Dedifferentiated amniotic fluid mesenchymal stem cell (primary cell): ENCODE results near the gene OLIG1.

Experiments used
- DNase-seq: peaks from one replicate; pipeline ENCODE4 v3.0.0-alpha.2; 2016; ENCODE audit errors: extremely low spot score

Gene OLIG1

DNA sequence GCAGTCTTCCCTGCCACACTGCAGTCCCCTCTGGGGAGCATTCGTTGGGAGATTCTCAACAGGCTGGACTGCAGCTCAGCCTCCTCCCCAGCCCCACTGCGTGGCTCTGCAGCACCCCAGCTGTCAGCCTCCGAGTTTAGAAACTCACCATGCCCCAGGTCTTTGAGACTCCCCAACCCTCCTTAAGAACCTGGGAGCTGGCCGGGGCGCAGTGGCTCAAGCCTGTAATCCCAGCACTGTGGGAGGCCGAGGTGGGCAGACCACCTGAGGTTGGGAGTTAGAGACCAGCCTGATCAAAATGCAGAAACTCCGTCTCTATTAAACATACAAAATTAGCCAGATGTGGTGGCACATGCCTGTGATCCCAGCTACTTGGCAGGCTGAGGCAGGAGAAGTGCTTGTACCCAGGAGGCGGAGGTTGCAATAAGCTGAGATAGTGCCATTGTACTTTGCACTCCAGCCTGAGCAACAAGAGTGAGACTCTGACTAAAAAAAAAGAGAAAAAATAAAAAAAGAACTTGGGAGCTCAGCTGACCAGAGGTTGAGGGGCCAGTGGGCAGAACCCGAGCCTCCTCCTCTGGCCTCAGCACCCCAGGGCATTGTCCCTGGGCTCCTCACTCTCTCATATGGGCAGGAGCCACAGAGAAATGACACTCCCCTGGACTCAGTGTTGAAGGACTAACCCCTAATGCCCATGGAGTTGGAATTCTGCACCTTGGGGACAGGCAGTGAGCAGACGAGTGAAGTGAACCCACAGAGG, 38.6 kb upstream of the OLIG1 start:
- no peak for DNase-seq

DNA sequence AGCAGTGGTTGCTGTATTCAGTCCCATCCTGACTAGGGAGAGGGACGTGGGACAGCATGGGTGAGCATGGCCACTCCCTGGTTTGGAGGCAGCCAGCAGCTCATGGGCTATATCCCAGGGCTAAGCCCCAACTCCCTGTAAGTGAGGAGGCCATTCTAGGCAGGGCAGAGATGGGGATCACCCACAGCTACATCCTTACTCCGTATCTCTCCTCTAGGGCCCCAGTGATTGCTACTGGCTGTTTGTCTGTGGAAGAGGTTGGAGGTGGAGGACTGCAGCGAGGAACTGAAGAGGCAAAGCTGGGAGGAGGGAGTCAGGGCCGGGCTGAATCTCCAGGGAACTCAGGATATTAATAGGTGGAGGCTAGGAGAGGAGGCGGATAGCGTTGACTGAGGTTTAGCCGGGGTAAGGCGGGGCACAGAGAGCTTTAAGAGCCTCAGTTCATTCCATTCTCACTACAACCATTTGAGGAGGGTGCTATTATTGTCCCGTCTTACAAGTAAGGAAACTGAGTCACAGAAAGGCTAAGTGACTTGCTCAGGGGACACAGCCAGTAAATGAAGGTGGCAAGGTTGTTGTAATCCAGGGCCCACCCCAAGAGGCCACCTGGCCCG, 37.4 kb upstream of the OLIG1 start:
- DNase-seq, result no peak

GRCh38 chr21:33033094-33033951, 36.6 kb upstream of the OLIG1 start:
- DNase-seq, result no peak

DNA sequence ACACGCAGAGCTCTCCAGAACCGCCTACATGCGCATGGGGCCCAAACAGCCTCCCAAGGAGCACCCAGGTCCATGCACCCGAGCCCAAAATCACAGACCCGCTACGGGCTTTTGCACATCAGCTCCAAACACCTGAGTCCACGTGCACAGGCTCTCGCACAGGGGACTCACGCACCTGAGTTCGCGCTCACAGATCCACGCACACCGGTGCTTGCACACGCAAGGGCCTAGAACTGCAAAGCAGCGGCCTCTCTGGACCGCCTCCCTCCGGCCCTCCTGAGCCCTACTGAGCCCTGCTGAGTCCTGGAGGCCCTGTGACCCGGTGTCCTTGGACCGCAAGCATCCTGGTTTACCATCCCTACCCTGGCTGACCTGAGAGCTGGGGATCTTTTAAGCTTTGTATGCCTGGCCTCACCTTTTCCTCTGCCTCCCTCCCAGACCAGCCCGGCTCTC, 36.0 kb upstream of the OLIG1 start:
- DNase-seq, result no peak

DNA sequence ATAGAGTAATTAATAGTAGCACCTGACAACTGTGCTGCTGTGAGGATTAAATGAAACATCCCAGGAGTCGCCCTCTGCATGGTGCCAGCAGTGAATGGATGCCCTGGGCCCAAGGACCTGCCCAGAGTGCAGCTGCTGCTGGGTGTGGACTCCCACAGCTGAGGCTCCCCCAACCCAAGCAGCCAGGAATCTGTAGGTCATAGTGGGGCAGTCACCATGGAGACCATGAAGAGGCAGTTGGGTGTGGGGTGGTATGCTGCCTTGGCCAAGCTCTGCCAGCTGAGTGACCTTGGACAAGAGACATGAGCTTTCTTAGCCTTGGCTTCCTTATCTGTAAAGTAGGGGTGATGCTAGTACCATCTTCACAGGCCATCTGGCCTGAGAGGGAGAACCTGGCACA, 34.8 kb upstream of the OLIG1 start:
- DNase-seq, result no peak

DNA sequence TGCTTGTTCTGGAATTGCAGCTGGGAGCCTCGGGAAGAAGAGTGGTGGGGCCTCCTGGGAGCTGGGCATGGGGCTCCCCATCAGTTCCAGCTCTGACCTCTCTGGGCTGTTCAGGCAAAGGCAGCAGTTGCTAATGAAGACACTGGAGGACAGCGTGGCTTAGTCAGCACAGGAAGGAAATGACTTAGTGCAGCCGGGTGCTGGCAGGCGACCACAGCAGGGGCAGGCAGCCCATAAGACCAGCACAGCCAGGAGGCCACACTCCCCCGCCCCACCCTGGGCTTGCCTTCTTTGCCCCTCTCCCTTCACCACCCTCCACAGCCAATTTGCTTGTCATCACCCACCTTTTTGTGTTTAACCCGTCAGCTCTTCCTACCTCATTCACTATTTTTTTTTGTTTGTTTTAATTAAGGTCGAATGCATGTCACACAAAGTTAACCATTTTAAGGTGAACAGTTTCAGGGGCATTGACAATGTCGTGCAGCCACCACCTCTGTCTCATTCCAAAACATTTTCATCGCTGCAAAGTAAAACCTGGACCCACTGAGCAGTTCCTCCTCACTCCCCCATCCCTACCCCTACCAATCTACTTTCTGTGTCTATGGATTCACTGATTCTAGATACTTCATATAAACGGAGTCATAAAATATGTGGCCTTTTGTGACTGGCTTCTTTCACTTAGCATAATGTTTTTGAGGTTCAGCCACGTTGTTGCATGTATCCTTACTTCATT, 33.3 kb upstream of the OLIG1 start:
- DNase-seq, result no peak

- DNase-seq, result no peak
These were observed 32.4 kb upstream of the OLIG1 start for GRCh38 chr21:33037501-33037900.

DNA sequence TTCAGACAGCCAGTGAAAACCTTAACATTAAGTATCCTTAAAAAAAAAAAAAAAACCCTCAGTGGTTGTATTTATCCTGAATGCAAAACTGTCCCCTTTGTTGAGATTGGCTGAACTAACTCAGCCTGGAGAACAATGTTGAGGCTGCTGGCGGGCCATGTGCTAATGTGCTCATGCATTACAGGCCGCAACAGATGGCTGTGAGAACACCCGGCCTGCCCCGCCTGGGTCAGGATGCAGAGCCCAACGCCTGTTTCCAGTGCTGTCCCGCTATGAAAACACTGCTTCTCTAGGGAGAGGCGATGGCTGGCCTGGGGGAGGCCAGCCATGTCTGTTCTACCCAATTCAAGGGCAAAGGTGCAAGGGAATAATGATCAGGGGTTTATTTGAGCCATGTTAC, 30.4 kb upstream of the OLIG1 start:
- DNase-seq, result no peak

DNA sequence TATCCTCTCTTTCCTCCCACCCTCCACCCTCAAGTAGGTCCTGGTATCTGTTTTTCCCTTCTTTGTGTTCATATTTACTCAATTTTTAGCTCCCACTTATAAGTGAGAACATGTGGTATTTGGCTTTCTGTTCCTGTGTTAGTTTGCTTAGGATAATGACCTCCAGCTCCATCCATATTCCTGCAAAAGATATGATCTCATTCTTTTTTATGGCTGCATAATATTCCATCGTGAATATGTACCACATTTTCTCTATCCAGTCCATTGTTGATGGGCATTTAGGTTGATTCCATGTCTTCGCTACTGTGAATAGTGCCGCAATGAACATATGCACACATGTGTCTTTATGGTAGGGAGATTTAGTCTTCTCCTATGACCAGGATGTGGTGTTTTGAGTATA, 29.7 kb upstream of the OLIG1 start:
- DNase-seq, result no peak

- no peak for DNase-seq
These were observed 28.0 kb upstream of the OLIG1 start for GRCh38 chr21:33041981-33042380.

DNA sequence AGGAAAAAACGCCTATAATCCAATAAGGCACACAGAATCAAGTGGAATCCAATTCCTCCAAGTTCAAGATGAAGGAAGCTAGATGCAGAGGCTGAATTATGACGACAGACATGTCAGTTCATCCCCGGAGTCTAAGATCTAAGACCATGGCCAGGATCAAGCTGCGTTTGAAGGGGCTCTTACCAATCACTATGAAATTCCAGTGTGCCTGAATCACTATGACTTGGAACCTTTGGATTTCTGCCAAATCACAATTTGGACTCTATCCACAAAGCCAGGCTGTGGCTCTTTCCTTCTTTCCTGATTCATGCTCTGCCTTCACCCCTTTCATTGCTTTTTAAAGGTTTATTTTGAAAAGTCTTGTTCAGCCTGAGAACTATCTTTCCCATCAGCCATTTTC, 27.1 kb upstream of the OLIG1 start:
- DNase-seq, result no peak

DNA sequence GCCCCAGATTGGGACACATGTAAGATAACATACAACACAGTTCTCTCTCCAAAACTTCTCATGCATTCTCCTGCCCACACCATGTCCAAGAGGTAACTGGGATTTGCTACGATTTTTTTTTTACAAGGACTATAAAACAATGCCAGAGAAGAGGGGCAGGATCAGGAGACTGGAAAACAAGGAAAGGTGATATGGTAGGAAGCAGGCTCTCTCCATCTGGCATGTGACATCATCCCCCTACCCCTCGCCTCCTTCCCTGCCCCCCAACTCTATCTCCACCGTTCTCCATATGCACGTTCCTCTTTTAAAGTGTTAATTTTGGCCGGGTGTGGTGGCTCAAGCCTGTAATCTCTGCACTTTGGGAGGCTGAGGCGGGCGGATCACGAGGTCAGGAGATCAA, 23.5 kb upstream of the OLIG1 start:
- no peak for DNase-seq

- no peak for DNase-seq
These were observed 22.7 kb upstream of the OLIG1 start for GRCh38 chr21:33047231-33047630.

- no peak for DNase-seq
These were observed 18.0 kb upstream of the OLIG1 start for GRCh38 chr21:33051925-33052324.

- DNase-seq, result no peak
These were observed 16.0 kb upstream of the OLIG1 start for GRCh38 chr21:33053951-33054350.

- DNase-seq, result no peak
These were observed 13.9 kb upstream of the OLIG1 start for GRCh38 chr21:33055991-33056390.

GRCh38 chr21:33057385-33057940, 12.5 kb upstream of the OLIG1 start:
- DNase-seq, result no peak

DNA sequence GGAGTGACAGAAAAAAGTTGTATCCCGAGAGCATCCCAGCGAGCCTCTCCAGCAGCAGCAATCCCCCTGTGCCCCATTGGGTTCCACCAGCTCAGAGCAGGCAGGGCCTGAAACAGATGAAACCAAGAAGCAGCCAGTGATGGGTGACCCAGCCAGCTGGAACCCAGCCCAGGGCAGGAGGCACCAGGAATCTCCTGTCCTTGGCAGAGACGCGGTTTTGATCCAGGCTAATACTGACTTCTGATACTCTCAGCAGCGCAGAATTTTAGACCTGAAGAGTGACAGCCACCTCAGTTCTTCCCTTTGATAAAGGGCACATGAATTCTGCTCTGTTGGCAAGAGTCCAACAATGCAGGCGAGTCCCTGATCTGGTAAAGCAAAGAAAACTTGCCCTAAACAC, 11.4 kb upstream of the OLIG1 start:
- DNase-seq, result no peak

- no peak for DNase-seq
These were observed 11.0 kb upstream of the OLIG1 start for GRCh38 chr21:33058957-33059356.

DNA sequence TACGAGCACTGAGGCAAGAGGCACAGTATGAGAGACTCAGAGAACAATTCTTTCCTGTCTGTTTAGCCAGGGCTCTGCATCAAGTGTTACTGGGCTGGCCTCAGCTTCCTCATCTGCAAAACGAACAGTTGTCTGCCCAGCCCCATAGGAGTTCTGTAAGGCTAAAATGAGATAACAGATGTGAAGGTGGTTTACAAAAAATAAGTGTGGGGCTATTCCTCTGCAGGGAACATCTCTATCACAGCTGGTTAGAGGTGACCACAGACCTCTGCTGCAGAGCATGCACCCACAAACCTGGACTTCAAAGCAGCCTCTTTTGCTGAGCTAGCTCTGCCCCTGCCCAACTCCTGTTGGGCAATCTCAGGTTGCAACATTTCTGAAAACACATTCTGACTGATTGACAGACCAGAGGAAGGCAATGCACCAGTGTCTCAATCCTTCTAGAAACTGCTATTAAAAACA, 10.5 kb upstream of the OLIG1 start:
- no peak for DNase-seq

DNA sequence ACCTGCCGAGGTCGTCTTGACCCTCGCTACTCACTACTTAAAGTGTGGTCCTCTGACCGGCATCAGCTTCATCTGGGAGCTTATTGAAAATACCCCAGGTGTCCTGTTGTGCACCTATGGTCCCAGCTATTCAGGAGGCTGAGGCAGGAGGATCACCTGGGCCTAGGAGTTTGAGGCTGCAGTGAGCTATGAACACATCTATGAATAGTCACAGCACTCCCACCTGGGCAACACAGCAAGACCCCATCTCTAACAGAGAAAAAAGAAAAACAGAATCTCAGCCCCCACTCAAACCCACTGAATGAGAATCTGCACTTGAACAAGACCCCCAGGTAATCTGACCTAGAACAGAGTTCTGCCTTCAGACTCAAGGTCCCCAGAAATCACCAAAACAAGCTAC, 8.7 kb upstream of the OLIG1 start:
- no peak for DNase-seq
